T-cell (primary cell): Measurements from ENCODE around the gene TMEM89. TPM values are rescaled to one million over a fixed set of nuclear protein-coding genes. Genes with fewer than 3 reads are reported as not detected.

Source experiments
- ATAC-seq, 4 experiments: fragments of 200-7000 bp in 3 of 4; fragments of 150-1000 bp in 1 of 4; cut with Tn5 transposase; replicated peaks in 1 of 4; 1 replicate in 3 of 4; 2 replicates in 1 of 4; pipeline ENCODE4 v1.10.0; 2021; ENCODE audit warnings: moderate library complexity in 3 of 4, mild to moderate bottlenecking in 2 of 4, moderate number of reproducible peaks in 1 of 4
- CTCF ChIA-PET, 2 donors: fragments of 300-600 bp; sonication (Branson Sonifier 250); formaldehyde crosslinking; loops; one replicate each; lab custom pipeline; 2022; ENCODE audit warnings: antibody characterized with exemption in 2 of 2; lab: Charles Lee
- POLR2A ChIA-PET, 2 donors: fragments of 300-600 bp; sonication (Branson Sonifier 250); formaldehyde crosslinking; loops; one replicate each; lab custom pipeline; 2022; ENCODE audit warnings: antibody characterized with exemption in 2 of 2; lab: Charles Lee
- DNase-seq, 35 experiments: peaks; one replicate each; pipeline versions ENCODE4 v3.0.0 to v3.0.0-alpha.2; 2013 to 2023
- H3K27ac ChIP-seq: one replicate; pipeline ENCODE4 v1.5.1; 2013; ENCODE audit warnings: low read length
- H3K27me3 ChIP-seq, 2 experiments: replicated peaks in 1 of 2; 1 replicate in 1 of 2; 2 replicates in 1 of 2; pipeline versions ENCODE4 v1.6.1 to v1.7.0; 2013; ENCODE audit warnings: low read length in 1 of 2, mixed read lengths in 1 of 2; ENCODE audit not compliant: control insufficient read depth in 2 of 2, insufficient read depth in 2 of 2; ENCODE audit errors: extremely low read depth in 1 of 2
- H3K36me3 ChIP-seq, 2 donors: 1 replicate in 1 of 2; 2 replicates in 1 of 2; pipeline versions ENCODE4 v1.6.1 to v1.7.0; 2013; ENCODE audit warnings: low read length in 1 of 2; ENCODE audit not compliant: control insufficient read depth in 2 of 2, insufficient read depth in 1 of 2; ENCODE audit errors: extremely low read depth in 1 of 2
- H3K4me1 ChIP-seq, 2 experiments: 1 replicate in 1 of 2; 2 replicates in 1 of 2; pipeline versions ENCODE4 v1.6.1 to v1.7.0; 2013; ENCODE audit warnings: low read length in 2 of 2, mixed read lengths in 1 of 2; ENCODE audit not compliant: insufficient read depth in 2 of 2, control insufficient read depth in 1 of 2; ENCODE audit errors: extremely low read depth in 1 of 2
- H3K4me3 ChIP-seq, 2 donors: 1 replicate in 1 of 2; 2 replicates in 1 of 2; pipeline versions ENCODE4 v1.5.1 to v1.7.0; 2013; ENCODE audit warnings: mild to moderate bottlenecking in 2 of 2, low read length in 1 of 2, moderate library complexity in 1 of 2; ENCODE audit not compliant: control insufficient read depth in 1 of 2; ENCODE audit errors: extremely low read depth in 1 of 2
- H3K9me3 ChIP-seq: 2 replicates; pipeline ENCODE4 v1.7.0; 2013
- H3K27ac Mint-ChIP-seq, 2 donors: one replicate each; pipeline ENCODE4 v1.8.0; 2020 to 2021; ENCODE audit warnings: mild to moderate bottlenecking in 2 of 2, mixed read lengths in 2 of 2
- H3K27me3 Mint-ChIP-seq, 2 donors: one replicate each; pipeline ENCODE4 v1.8.0; 2021 to 2022; ENCODE audit warnings: mixed read lengths in 2 of 2
- H3K36me3 Mint-ChIP-seq: one replicate; pipeline ENCODE4 v1.8.0; 2021; ENCODE audit warnings: mixed read lengths
- H3K4me1 Mint-ChIP-seq, 3 donors: one replicate each; pipeline ENCODE4 v1.8.0; 2020 to 2022; ENCODE audit warnings: mixed read lengths in 3 of 3, mild to moderate bottlenecking in 1 of 3
- H3K4me3 Mint-ChIP-seq, 3 donors: one replicate each; pipeline ENCODE4 v1.8.0; 2020 to 2022; ENCODE audit warnings: mild to moderate bottlenecking in 3 of 3, mixed read lengths in 3 of 3, moderate library complexity in 3 of 3
- H3K9me3 Mint-ChIP-seq, 3 donors: one replicate each; pipeline ENCODE4 v1.8.0; 2020 to 2022; ENCODE audit warnings: mixed read lengths in 3 of 3
- WGBS: methylation state at CpG from one replicate; pipeline ENCODE4 v1.1.5; 2013; ENCODE audit warnings: missing lambda C conversion rate; ENCODE audit not compliant: insufficient coverage; 5-methylcytosine and 5-hydroxymethylcytosine counted together
- total RNA-seq, 35 experiments: library from RNA in 6 of 35; stranded (reverse) in 6 of 35; fragments of 120-200 nt in 1 of 35; gene quantifications; one replicate each; pipeline versions ENCODE4 v1.2.1 to v1.2.4 and lab custom pipeline; 2013 to 2026

The TMEM89 gene
- total RNA-seq (under 1 TPM in 1 of 5 donors, not detected in 4; 0.39 TPM), total RNA-seq (lab: John Stamatoyannopoulos, UW) (0 to 0.28 (median 0.07) reads per million in 29 experiments)
- total RNA-seq (2013), result not detected

GRCh38 chr3:48621461-48621869 lies at the start of gene TMEM89:
TMEM89 (minus strand) TSS chr3:48621769; CDS start chr3:48621756, 13 bp downstream.
- Histone ChIP-seq H3K9me3 (no peaks in the 10 kb centered on the region), H3K27ac (no peak within 1 kb of the TSS), H3K36me3 (peaks cover 0 to 3% of the 10 kb centered on the region in 2 donors), H3K4me1 (peaks cover 0 to 6% of the 10 kb centered on the region in 2 experiments), H3K4me3 (no peak within 1 kb of the TSS), H3K27me3 (peaks cover 0 to 3% of the 10 kb centered on the region in 2 experiments)
- Mint-ChIP-seq H3K4me1 (peaks cover 11 to 16% (median 14%) of the 10 kb centered on the region in 3 donors), H3K36me3 (no peaks in the 10 kb centered on the region), H3K27ac (no peak within 1 kb of the TSS), H3K4me3 (no peak within 1 kb of the TSS), H3K9me3 (peaks cover 0 to 8% (median 4%) of the 10 kb centered on the region in 3 donors), H3K27me3 (no peaks in the 10 kb centered on the region)
- ATAC-seq (no peak), DNase-seq (no peak)
- 95% methylated on average over 15 of the region's 19 CpGs for WGBS
- ChIA-PET POLR2A (interaction anchor here (0.6 kb wide), 2 partner anchors 11 to 51 kb away, joined by 4 to 5 read pairs; no protein-coding TSS in a partner anchor), CTCF (no interaction called here)

- ChIA-PET CTCF (interaction anchor here in 1 of 2 donors (0.7 kb wide), 1 partner anchor 49 kb away, joined by 6 read pairs; no protein-coding TSS in a partner anchor), POLR2A (interaction anchor here in 1 of 2 donors (0.5 to 0.6 kb wide), 2 partner anchors 11 to 184 kb away, joined by 3 to 4 read pairs; no protein-coding TSS in a partner anchor)
- Mint-ChIP-seq H3K27ac (no peak overlapping the region), H3K4me3 (peak overlapping the region in 1 of 3 donors; percentile 20), H3K4me1 (peaks cover 14 to 26% (median 18%) of the 10 kb centered on the region in 3 donors), H3K9me3 (no peaks in the 10 kb centered on the region), H3K36me3 (no peaks in the 10 kb centered on the region), H3K27me3 (peaks cover 9 to 21% of the 10 kb centered on the region in 2 donors)
- Histone ChIP-seq H3K36me3 (no peaks in the 10 kb centered on the region), H3K9me3 (no peaks in the 10 kb centered on the region), H3K27ac (no peak overlapping the region), H3K27me3 (peaks cover 0 to 47% of the 10 kb centered on the region in 2 experiments), H3K4me3 (no peak overlapping the region), H3K4me1 (peaks cover 3 to 36% of the 10 kb centered on the region in 2 experiments)
- no peak for DNase-seq
- 83% methylated on average over 1 of the region's 4 CpGs for WGBS
- no peak for ATAC-seq
Measured at GRCh38 chr3:48664929-48665328, 43.4 kb upstream of the TMEM89 start.

- peaks cover 13 to 22% of the 10 kb centered on the region in 2 donors for H3K27me3 Mint-ChIP-seq
- POLR2A ChIA-PET, result interaction anchor here in 1 of 2 donors (0.5 kb wide), 1 partner anchor 11 kb away, joined by 3 read pairs; no protein-coding TSS in a partner anchor
- peak overlapping the region; percentile 68 to 78 (median 78) for H3K4me3 Mint-ChIP-seq
Measured at GRCh38 chr3:48664313-48664644, 42.7 kb upstream of the TMEM89 start.

GRCh38 chr3:48663489-48664312 lies 42.1 kb upstream of the TMEM89 start:
- no peaks in the 10 kb centered on the region for H3K9me3 Mint-ChIP-seq
- Histone ChIP-seq H3K9me3 (no peaks in the 10 kb centered on the region), H3K4me3 (peak overlapping the region; percentile 66 to 77), H3K36me3 (no peaks in the 10 kb centered on the region), H3K27me3 (peaks cover 2 to 58% of the 10 kb centered on the region in 2 experiments), H3K27ac (peak overlapping the region; percentile 44), H3K4me1 (peaks cover 3 to 36% of the 10 kb centered on the region in 2 experiments)
- H3K27ac Mint-ChIP-seq, result peak overlapping the region in 1 of 2 donors; percentile 27
- ATAC-seq (peak; percentile 74 to 84 (median 80)), DNase-seq (peak; percentile 49 to 90 (median 77))
- H3K4me1 Mint-ChIP-seq, result peaks cover 14 to 26% (median 18%) of the 10 kb centered on the region in 3 donors
- ChIA-PET POLR2A (no interaction called here), CTCF (no interaction called here)
- H3K27me3 Mint-ChIP-seq, result peaks cover 19 to 25% of the 10 kb centered on the region in 2 donors
- WGBS, result 3% methylated on average over 53 of the region's 66 CpGs
- no peaks in the 10 kb centered on the region for H3K36me3 Mint-ChIP-seq
- H3K4me3 Mint-ChIP-seq, result peak overlapping the region; percentile 68 to 78 (median 78)

More at GRCh38 chr3:48664313-48664644, 42.7 kb upstream of the TMEM89 start:
- no peaks in the 10 kb centered on the region for H3K9me3 Mint-ChIP-seq
- H3K4me3 ChIP-seq, result peak overlapping the region in 1 of 2 donors; percentile 77
- ATAC-seq (no peak), DNase-seq (no peak)
- no peaks in the 10 kb centered on the region for H3K36me3 Mint-ChIP-seq
- CTCF ChIA-PET, result no interaction called here
- 88% methylated on average over 6 of the region's 11 CpGs for WGBS
- no peak overlapping the region for H3K27ac ChIP-seq
- H3K27ac Mint-ChIP-seq, result no peak overlapping the region
- H3K4me1 Mint-ChIP-seq, result peaks cover 14 to 26% (median 18%) of the 10 kb centered on the region in 3 donors
- peaks cover 3 to 36% of the 10 kb centered on the region in 2 experiments for H3K4me1 ChIP-seq
- H3K9me3 ChIP-seq, result no peaks in the 10 kb centered on the region
- H3K36me3 ChIP-seq, result no peaks in the 10 kb centered on the region
- H3K27me3 ChIP-seq, result peaks cover 2 to 54% of the 10 kb centered on the region in 2 experiments

GRCh38 chr3:48662753-48663488 lies 41.4 kb upstream of the TMEM89 start, which contains the start of gene CELSR3:
CELSR3 (minus strand) TSS chr3:48662886; CDS start chr3:48662634, 252 bp downstream.
- POLR2A ChIA-PET, result no interaction called here
- Histone ChIP-seq H3K4me3 (peak within 1 kb of the TSS; percentile 66 to 77), H3K4me1 (peaks cover 3 to 36% of the 10 kb centered on the region in 2 experiments), H3K27ac (peak within 1 kb of the TSS; percentile 44), H3K36me3 (no peaks in the 10 kb centered on the region), H3K27me3 (peaks cover 2 to 58% of the 10 kb centered on the region in 2 experiments), H3K9me3 (no peaks in the 10 kb centered on the region)
- ATAC-seq, result peak in 3 of 4 experiments; percentile 14 to 31 (median 28)
- Mint-ChIP-seq H3K4me3 (peak within 1 kb of the TSS; percentile 68 to 78 (median 78)), H3K27ac (peak within 1 kb of the TSS in 1 of 2 donors; percentile 27), H3K9me3 (no peaks in the 10 kb centered on the region), H3K27me3 (peaks cover 20 to 26% of the 10 kb centered on the region in 2 donors), H3K4me1 (peaks cover 14 to 27% (median 18%) of the 10 kb centered on the region in 3 donors), H3K36me3 (no peaks in the 10 kb centered on the region)
- CTCF ChIA-PET, result no interaction called here
- 4% methylated on average over 44 of the region's 52 CpGs for WGBS
- peak in 30 of 35 experiments; percentile 21 to 78 (median 42) for DNase-seq
